ENCODE measurements around the gene PLXDC2. TPM values are rescaled to one million over a fixed set of nuclear protein-coding genes. Genes with fewer than 3 reads are reported as not detected.
"Not testable (repeated sequence)": the region's sequence is repeated elsewhere in the genome, so short reads cannot be mapped to it uniquely, and the experiment has no call there.

The PLXDC2 gene
- total RNA-seq, 1 donor from 2014 or later: 25.3 TPM

DNA sequence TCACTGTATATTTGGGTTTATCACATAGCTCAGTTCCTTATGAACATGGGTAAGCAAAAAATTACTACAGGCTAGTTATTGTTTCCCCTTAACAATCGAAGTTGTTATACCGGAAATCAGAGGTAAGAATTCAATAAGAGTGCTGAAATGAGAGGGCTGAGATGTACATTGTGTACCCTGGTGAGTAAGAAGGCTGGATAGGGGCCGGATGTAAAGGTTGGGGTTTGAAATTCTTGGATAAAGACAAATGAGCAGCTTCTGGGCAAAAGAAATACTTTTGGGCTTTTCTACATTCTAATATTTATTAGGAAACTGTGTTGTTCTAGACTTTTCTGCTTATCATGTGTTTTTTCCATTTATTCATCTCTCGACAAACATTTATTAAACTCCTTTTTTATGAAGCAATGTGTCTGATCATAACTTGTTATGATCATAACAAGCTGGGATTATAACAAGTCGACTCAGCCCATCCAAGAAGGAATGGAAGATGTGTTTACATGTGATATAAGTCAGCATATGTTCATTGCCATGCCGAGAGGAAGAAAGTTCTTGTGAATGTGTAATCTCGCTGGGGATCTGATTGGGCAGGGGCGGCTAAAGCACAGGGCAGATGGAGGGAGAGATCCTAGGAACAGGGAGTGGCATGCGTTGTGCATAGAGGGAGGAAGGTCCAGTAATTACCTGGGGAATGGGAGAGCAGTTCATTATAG lies 155.3 kb downstream of the PLXDC2 start:
- no peak for DNase-seq (ENCODE audit: low spot score)

DNA sequence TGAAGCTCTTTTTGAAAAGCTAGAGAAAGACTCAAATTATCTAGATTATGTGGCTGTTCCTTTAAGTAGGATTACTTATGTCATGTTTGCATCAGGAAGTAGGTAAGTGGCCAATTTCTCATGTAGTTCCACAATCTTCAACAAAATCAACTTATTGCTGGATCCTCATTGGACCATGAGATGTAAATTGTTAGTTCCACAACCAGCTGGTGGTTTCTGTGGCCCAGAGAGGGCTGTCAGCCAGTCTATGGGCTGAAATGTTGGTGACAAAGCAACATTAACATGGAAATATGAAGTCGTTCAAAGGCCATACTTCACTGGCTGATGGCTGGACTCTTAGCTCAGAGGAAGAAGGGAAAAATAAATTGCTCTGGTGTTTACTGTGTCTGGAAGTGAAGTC lies 157.9 kb downstream of the PLXDC2 start:
- DNase-seq (ENCODE audit: low spot score): no peak

DNA sequence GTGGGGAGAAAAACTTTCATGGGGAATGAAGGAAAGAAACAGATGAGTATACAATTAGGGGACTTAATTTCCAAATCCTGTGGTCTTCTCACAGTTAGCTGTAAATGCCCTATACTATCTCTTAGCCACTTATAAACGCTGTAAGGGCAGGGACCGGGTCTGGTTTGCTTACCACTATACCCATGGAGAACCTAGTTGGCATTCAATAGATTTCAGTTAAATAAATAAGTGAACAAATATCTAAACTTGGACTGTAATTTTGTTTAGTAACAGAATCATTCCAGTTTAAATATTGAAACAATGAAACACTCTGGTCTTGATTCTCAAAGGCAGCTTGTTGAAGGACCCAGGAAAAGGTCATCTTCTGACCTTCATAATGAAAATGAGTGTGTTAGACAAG lies 158.3 kb downstream of the PLXDC2 start:
- DNase-seq (ENCODE audit: low spot score): no peak

DNA sequence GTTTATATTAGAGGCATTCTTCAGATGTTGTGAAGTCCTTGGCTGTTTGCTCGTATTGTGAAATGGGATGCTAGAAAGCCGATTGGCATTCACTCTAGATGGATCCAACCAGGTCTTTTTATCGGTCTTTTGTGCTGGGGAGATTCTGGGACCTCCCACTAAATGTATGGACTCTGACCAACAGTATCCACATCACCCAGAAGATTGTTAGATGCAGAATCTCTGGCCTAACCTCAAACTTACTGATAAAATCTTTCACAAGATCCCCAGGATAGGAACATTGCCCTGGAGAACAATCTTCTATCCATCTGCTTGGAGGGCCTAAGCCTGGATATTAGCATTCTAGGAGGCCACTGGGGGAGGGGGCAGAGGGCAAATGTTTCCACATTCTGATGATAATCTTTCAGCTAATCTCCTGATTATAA lies 160.9 kb downstream of the PLXDC2 start:
- no peak for DNase-seq (ENCODE audit: low spot score)

DNA sequence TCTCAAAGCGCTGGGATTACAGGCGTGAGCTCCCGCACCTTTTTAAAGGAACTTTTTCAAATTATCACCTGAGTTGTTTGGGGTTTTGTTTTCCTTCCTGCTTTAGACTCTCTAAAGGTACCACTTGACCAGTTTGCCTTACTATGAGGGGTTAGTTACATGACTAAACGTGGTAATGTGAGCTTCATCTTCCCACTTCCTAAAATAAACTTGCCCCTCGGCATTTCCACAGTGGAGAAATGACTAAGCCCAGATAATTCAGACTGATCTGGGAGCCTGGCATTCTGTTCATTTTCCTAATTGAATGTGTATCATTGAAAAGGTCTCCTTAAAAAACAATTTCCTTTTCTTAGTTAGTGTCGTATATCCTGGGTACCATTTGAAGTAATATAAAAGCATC lies 163.4 kb downstream of the PLXDC2 start:
- no peak for DNase-seq (ENCODE audit: low spot score)

DNA sequence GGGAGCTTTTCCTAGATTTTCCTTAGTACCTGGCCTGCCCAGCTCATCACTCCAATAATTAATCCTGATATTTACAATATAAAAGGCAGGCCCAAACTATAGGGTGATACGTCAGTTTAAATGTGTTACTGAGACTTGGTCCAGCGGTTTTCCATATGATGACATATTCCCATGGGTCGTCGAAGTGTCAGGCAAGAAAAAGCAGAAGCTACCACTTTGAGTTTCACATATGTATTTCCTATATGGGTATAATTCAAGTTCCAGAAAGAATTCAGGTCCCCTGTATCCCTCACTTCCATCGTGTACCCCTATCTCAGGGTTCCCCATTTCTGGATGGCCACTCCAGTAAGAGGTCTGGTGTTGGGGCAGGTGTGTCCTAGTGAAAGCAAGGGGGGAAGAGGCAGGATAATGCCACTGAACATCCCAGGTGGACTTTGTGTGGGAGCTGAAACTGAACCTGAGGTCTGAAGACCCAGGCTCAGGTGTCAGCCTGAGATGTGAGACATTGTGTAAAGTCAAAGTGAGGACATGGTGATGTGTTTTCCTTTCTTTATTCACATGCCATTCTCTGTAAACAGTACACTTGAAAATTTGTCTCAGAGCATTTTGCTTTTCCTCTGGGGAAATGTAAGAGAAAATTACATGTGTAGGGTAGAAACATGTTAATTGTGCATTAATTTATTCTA lies 167.8 kb downstream of the PLXDC2 start:
- no peak for DNase-seq (ENCODE audit: low spot score)

DNA sequence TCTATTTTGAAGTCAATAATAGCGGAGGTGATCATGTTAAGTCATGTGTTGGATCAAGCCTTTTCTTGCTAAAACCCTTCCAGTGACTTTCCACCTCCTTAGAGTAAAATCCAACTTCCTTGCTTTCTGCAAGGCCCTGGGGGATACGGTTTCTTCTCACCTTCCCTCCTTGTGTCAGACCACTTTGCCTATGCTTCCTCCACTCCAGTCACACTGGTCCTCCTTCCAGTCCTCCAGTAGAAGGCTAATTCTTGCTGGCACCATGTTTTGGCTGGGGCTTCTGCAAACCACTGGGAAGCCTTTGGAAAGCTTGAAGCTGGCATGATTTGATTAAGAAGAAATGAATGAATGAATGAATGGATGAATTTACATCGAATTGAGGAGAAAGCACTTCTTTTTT lies 169.5 kb downstream of the PLXDC2 start:
- no peak for DNase-seq (ENCODE audit: low spot score)

DNA sequence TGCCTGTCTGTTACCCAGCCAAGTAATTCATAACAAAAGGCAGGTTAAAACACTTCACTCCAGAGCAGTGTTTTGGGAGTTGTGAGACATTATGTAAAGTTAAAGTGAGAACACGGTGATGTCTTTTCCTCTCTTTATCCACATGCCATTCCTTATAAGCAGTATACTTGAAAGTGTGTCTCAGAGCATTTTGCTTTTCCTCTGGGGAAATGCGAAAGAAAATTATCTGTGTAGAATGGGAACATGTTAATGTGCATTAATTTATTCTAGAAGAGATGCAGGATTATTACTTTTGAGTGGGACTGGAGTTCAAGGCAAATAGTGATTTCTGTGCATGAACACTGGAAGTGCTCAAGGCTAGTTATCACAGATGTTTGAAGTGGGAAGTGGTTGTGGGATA lies 170.4 kb downstream of the PLXDC2 start:
- no peak for DNase-seq (ENCODE audit: low spot score)

DNA sequence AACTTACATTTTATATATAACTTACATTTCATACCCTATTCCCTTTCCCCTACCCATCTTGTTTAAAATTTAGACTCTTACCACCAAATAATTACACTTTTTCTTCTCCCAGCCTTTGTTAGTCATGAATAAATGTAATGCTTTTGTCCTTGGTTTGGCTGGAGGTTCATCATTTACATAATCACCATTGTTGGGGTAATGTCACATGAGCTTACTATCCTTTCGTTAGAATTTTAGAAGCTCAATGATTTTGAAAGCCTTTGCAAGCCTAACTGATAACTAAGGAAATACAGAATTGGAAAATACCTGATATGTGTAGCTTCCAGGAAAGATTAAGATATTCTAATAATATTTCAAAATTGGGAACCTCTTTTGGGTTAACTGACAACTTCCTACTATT lies 171.7 kb downstream of the PLXDC2 start:
- DNase-seq (ENCODE audit: low spot score): no peak

DNA sequence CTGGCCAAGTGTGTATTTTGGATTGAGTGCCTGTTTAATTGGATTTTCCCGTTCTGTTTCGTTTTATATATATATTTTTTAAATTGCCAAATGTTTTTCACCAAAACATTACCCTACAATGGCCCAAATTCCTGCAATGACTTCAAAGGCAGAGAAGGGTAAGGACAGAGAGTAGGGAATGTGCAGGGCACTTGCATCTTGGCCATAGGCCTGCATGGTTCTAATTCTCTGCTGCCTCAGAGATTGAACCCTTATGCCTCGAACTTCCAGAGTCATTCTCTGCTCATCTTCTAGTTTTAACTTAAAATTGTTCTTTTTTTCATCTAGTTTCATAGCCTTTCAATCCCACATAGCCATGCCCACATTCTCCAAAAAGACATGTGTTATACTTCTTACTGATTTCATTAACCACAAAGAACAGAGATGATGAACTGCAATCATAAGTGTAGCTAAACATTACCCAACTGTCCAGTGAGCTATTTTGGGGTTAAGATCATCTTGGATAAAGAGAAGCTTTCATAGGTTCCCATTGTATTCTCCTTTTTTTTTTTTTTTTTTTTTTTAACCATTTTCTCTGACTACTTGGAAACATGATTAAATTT lies 177.6 kb downstream of the PLXDC2 start:
- no peak for DNase-seq (ENCODE audit: low spot score)

DNA sequence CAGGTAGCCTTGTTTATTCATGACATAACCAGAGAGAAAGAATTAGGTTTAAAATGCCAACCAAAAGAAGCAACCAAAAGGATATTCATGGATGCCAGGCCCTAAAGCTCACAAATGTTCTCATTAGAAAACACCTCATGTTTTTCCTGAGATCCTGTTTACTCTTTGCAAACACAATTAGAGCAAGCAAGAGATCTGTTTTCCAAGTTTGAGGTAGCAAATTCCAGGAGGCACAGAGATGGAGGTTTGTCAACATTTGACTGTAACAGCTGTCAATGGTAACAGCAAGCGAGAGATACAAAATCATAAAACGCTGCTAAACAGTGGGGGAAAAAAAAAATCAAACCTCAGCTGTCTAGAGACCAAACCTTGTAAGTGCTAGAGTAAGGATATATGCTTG lies 182.2 kb downstream of the PLXDC2 start:
- no peak for DNase-seq (ENCODE audit: low spot score)

DNA sequence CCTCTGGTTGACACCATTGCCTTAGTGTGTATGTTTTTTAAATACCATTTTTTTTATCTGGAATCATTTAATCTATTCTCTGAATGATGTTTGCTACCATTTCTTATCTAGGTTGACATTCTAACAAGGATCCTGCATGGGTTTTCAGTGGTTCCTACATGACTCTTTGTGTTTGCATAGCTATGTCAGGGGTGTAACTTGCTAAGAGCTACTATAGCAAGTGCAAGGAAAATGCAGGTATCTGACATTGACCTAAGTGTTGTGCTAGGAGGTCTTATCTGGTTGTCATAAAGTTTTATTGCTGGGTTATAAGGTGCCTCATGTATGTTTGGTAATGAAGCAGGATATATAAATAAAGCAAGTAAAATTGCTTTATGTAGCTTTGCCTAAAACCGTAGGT lies 183.2 kb downstream of the PLXDC2 start:
- DNase-seq (ENCODE audit: low spot score): no peak

DNA sequence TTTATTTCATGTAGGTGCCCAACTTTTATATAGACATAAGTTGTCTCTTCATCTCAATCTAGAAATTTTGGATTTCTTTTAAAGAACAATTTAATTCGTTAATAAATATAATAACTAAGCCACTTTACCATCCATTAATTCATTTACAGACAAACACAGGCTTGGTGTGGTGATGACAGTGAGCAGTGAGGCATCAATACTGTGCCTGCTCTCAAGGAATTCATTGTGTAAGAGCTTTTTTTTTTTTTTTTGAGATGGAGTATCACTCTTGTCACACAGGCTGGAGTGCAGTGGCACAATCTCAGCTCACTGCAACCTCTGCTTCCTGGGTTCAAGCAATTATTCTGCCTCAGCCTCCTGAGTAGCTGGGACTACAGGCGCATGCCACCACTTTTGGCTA lies 185.8 kb downstream of the PLXDC2 start:
- DNase-seq (ENCODE audit: low spot score): not testable (repeated sequence)

DNA sequence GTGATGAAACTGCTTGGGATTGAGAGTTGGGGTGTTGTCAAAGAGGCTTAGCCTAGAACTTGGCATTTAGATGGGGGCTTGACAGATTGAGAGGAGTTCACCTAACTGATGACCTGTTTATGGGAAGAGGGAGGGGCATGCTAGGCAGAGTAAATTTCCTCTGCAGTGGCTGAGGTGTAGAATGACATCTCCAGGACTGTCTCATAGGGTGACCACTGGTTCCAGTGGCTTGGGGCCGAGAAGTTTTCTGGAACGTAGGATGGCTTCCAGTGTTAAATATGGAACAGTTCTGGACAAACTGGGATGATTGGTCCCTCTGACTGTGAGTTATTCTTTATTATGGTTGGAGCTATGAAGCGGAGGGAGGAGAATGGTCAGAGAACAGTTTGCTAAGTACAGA lies 186.4 kb downstream of the PLXDC2 start:
- no peak for DNase-seq (ENCODE audit: low spot score)

DNA sequence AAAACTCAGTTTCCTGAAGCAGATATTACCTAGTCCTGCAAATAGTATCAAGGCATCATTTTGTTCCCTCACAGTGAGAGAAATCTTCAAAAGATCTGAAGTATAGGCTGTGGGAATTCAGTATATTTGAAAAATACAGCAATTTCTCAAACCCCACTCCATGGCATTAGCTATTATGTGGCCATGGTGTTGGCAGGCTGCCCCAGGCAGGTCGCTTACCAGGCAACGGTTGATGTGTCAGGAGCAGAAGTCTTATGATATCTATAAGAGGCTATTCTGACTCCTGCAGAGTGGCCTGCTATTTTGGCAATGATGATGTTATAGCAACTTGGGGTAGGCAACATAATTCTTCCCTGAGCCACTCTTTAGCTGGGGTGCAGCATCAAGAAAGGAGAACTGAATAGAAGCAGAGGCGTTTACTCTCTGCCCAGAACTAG lies 187.9 kb downstream of the PLXDC2 start:
- DNase-seq (ENCODE audit: low spot score): no peak

DNA sequence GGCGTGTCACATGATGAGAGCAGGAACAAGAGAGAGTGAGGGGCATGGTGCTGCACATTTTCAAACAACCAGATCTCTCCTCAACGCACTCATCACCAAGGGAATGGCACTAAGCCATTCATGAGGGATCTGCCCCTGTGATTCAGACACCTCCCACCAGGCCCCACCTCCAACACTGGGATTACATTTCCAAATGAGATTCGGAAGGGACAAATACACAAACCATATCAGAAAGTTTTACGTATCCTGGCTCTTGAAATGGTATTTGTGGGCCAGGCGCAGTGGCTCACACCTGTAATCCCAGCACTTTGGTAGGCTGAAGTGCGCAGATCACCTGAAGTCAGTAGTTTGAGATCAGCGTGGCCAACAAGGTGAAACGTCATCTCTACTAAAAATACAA lies 189.4 kb downstream of the PLXDC2 start:
- no peak for DNase-seq (ENCODE audit: low spot score)

DNA sequence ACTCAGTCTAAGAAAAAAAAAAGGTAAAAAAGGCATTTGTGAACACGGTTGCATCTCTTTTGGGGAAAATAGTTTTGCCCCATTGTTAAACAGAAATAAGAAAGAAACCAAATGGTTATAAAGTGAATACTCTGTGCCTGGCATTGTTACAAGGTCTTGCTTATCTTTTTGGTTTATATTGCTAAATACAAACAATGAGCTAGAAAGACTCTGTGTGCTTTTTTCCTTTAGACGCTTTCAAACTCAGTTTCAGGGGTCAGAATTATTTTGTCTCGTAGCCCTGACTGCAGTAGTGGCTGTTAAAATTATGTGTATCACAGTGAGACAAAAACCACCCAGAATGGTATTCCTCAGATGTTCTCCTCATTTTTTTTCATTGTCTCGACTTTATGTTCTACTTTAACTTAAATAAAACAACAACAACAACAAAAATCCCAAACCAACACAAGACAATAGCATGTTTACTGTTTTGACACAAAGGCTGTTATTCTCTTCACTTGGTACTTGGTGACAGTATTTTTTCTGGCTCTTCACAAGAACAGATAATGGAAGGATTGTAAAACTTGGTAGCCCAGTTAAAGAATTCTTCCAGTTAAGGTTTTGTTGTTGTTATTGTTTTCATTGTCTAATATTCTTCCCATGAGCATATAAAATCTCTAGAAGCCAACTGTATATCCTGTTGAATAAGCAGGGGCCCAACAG lies 190.1 kb downstream of the PLXDC2 start:
- DNase-seq (ENCODE audit: low spot score): no peak

DNA sequence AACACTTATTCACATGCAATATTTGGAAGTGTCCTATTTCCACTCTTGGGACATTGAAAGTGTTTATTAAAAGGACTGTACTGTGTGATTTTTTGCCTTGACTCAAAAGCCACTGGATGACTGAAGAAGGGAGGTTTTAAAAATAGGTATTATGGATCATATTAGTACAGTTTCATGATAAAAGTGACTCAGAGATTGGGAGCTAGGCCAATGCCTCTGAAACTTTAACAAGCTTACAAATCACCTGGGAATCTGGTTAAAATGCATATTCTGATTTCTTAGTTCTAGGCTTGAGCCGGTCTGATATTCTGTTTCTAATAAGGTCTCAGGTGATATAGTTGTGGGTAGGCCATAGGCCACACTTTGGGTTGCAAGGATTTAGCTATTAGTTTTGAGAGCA lies 191.2 kb downstream of the PLXDC2 start:
- DNase-seq (ENCODE audit: low spot score): no peak

DNA sequence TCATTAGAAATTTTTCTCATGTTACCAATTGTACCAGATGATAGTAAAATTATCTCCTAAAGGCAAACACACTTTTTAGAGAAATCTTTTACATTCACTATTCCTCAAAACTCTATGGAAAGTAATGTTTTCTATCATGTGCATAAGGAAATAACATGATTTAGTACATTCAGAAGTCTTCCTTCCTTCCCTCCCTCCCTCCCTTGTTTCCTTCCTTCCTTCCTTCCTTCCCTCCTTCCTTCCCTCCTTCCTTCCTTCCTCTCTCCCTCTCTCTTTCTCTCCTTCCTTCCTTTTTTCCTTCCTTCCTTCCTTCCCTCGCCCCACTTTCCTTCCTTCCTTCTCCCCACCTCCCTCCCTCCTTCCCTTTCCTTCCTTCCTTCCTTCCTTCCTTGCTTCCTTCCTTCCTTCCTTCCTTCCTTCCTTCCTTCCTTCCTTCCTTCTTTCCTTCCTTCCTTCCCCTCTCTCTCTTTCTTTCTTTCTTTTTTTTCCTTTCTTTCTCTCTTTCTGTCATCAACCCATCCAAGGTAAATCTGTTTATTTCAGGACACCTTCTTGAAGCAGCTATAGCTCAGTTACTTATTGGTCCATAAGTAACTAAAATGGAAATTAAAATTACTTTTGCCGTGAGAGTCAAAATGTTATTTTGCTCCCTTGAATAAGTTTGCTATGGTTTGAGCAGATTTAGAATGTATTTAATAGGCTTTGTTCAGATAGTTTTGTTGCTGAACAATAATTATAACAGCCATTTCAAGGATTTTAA lies 197.9 kb downstream of the PLXDC2 start:
- no peak for DNase-seq (ENCODE audit: low spot score)

DNA sequence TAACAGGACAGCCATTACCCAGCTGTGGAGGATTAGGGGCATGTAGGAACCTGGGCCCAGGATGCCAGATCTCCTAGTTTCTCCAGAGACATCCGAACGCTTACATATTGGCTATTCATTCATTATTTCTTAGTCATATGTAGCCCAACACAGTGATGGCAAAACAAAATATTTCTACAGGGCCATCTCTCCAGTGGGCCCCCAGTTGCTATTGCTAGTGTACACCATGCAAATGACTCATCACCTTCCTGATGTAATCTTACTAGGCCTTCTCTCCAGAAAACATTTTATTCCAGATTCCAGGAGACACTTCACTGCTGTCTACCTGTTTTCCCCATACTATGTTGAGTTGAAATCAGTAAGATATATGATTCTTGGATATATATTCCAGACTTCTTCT lies 201.7 kb downstream of the PLXDC2 start:
- no peak for DNase-seq (ENCODE audit: low spot score)

DNA sequence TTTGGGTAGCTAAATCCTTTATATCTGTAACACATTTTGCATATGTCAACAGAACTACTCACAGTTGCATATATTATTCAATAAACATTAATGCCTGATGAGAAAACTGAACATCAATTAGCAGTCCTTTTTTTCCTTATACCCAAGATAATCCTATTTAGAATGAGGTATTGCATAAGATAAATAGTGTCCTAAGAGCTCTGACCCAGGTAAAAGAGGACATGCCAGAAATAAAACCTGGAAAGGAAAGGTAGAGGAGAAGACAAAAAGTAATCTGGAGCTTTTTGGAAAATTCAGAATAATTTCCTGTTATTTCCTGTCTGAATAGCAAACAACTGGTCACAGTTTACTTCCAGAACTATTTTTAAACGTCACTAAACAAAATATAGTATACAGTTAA lies 204.4 kb downstream of the PLXDC2 start:
- no peak for DNase-seq (ENCODE audit: low spot score)

DNA sequence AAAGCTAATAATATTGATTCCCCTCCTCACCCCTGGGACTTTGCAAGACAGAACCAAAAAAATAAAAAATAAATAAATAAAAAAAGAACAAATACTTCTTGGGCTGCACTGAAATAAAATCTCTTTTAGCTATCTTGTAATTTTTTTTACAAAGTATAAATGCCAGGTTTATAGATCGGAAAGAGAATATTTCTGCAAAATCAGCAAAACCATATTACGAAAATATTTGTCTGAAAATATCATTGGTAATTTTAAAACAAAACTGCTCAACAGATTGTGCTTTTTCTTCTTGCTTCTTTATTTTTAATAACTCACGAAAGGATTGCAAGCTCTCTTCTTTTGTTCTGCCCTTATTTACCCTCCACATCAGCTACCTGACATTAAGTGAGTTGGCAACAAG lies 213.3 kb downstream of the PLXDC2 start:
- DNase-seq (ENCODE audit: low spot score): no peak

Measured in umbilical cord (tissue), 2 donors.